ENCODE results near the gene PCAT7.

DNA sequence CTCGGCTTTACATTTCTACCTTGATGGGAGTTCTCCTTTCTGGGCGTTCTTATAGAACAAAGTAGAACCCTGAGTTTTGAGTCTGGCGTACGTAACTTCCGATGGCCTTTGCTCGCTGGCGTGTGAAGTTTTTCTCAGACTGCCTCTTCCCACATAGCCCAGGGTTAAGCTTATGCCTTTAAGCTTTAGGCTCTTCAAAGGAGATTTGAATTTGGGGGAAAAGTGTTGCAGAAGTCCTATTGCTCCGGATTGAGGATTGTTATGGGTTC, 52.5 kb downstream of the PCAT7 start:
- no peak for TF ChIP-seq POLR2AphosphoS5 (IDR thresholded peaks at IDR 0.05; ENCODE audit: insufficient read depth, low read depth, low read length)
- no peak for TF ChIP-seq CTCF (IDR thresholded peaks at IDR 0.05; ENCODE audit: extremely low read depth in 1 of 2, insufficient read depth in 1 of 2, low read depth in 1 of 2, low read length in 2 of 2)
- no peak for TF ChIP-seq FOS (IDR thresholded peaks at IDR 0.05; ENCODE audit: borderline replicate concordance, insufficient read depth, low read length)
